Right renal cortex interstitium (tissue), 3 donors: Measurements from ENCODE around the gene KRTAP9-6. TPM values are rescaled to one million over a fixed set of nuclear protein-coding genes. Genes with fewer than 3 reads are reported as not detected.
"Not testable (repeated sequence)": the region's sequence is repeated elsewhere in the genome, so short reads cannot be mapped to it uniquely, and the experiment has no call there.

ENCODE experiments used
- DNase-seq, 3 donors: peaks; one replicate each; pipeline ENCODE4 v3.0.0-alpha.2; 2013; ENCODE audit warnings: low read depth in 3 of 3, low spot score in 2 of 3
- polyA plus RNA-seq, 3 donors: library from polyadenylated mRNA; unstranded; fragments of 120-200 nt; gene quantifications; one replicate each; pipeline ENCODE4 v1.2.1, GENCODE V29; 2013; ENCODE audit not compliant: insufficient read length in 3 of 3

Gene KRTAP9-6
- polyA plus RNA-seq, 3 donors: 0.10 to 0.14 (median 0.11) TPM

DNA sequence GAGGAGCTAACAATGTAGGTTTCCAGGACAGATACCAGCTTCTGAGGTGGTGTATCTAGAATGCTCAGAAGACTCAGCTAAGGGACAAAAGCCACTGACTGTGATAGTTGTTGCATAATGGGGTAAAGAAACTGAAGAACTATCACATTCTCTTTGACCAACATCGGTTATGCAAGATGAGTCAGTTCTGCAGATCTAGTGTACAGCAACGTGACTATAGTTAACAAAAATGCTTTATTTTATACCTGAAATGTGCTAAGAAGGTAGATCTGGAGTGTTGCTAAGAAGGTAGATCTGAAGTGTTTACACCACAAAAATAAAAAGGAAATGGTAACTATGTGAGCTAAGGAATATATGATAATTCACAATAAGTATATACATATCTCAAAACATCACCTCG, 2.5 kb downstream of the KRTAP9-6 start:
- DNase-seq: no peak

DNA sequence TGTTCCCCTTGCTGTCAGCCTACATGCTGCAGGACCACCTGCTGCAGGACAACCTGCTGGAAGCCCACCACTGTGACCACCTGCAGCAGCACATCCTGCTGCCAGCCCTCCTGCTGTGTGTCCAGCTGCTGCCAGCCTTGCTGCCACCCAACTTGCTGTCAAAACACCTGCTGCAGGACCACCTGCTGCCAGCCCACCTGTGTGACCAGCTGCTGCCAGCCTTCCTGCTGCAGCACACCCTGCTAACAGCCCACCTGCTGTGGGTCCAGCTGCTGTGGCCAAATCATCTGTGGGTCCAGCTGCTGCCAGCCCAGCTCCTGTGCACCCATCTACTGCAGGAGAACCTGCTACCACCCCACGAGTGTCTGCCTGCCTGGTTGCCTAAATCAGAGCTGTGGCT, 6.1 kb downstream of the KRTAP9-6 start:
- not testable (repeated sequence) for DNase-seq

DNA sequence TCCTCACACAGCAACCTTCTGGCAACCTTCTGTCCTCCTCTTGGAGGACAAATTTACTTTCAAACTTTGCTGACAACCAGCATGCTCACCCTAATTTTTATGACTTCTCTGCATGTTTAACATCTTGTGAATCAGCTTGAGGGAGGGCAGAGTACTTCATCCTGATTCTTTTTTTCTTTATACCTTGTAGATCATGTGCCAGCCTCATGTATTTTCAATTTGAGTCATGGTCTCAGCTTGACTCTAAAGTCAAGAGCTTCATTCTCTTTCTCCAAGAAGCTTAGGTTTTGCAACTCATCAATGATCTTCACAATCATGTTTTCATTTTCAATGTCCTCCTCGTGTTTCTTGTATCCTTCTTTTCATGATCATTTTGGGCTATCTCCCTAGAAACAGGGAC, 6.7 kb downstream of the KRTAP9-6 start:
- no peak for DNase-seq

DNA sequence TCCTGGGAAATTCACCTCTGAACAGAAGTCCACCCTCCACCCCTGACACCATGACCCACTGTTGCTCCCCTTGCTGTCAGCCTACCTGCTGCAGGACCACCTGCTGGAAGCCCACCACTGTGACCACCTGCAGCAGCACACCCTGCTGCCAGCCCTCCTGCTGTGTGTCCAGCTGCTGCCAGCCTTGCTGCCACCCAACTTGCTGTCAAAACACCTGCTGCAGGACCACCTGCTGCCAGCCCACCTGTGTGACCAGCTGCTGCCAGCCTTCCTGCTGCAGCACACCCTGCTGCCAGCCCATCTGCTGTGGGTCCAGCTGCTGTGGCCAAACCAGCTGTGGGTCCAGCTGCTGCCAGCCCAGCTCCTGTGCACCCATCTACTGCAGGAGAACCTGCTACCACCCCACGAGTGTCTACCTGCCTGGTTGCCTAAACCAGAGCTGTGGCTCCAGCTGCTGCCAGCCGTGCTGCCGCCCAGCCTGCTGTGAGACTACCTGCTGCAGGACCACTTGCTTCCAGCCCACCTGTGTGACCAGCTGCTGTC, 10.5 kb downstream of the KRTAP9-6 start, which contains the start of gene KRTAP9-7:
TSS of gene KRTAP9-7 (plus strand) at position 51 of the 543 bp plus-strand sequence. CDS start at position 51, 0 bp downstream.
- DNase-seq: not testable (repeated sequence)

DNA sequence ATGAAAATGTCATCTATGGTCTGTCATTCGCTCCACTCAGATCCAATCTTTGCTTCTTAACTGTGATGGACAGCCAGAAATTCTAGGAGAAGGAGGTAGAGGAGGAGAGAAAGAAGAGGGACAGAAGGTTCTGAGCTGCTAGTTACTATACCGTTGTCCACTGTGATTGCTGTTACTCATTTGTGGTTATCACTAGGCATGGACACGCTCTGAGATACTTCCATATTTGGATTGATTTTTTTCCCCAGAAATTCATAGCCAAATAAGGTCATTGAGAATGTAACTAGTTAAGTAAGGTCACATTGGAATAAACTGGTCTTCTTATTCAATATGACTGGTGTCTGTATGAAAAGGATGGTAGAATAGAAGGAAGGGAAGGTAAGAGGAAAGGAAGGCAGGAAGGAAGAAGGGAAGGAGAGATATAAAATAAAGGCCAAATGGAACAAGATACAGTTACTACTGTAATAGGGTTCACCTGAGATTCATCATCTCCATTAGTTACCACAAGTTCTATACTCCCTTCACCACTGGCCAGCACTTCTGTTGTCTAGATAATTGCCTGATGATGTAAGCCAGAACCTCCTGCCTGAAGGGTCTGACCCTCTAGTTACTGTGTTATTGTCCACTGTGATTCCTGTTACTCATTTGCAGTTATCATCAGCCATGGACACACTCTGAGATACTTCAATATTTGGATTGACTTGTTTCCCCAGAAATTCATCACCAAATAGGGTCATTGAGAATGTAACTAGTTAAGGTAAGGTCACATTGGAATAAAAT, 13.2 kb downstream of the KRTAP9-6 start:
- DNase-seq: no peak

DNA sequence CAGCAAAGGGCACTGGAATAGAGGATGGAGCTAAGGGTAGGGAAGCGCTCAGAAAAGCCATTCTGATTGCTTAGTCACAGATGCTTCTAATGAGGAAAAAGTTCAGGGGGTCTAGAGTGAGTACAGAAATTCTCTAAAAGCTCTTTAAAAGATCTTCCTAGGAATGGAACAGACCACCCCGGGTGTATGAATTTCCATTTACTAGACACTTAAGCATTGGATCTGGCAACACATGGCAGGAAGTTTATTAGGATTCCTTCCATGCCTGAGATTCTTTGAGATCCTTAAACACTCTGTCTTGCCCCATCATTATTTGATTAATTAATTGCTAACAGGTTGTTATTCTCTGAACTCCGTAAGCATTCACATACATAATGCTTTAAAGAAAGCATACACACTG, 18.9 kb downstream of the KRTAP9-6 start:
- no peak for DNase-seq

DNA sequence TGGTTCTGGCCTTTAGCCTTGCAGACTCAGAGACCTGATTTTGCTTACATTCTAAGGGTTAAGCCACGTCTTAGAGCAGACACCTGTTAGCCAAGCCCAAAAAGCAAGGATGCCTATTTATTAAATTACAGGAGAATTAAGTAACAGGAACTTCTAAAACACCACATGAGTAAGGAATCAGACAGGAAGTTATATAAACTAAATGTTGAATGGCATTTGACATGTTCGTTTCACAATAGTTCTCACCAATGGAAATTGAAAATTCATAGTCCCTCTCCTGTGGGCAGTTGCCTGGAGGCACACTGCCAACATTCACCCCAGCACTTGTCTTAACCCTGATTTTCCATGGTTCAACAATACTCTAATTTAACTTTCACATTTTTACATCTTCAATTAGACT, 19.4 kb downstream of the KRTAP9-6 start:
- no peak for DNase-seq

DNA sequence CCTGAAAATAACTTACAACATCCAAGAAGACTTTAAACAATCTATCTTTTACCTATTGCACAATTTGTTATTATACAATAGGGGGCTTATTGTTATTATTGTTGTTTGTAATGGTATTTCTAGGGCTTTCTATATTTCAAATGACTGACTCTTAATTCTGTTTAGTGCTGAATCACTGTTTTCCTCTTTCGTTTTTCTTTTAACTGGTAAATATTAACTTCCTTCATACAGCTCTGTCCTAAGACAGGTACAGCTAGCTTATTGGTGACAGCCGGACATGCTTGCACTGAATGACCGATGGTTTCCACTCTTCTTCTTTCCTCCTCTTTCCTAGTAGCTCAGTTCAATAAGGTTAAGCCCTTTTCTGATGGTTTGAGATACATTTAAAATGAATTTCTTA, 21.9 kb downstream of the KRTAP9-6 start:
- no peak for DNase-seq

DNA sequence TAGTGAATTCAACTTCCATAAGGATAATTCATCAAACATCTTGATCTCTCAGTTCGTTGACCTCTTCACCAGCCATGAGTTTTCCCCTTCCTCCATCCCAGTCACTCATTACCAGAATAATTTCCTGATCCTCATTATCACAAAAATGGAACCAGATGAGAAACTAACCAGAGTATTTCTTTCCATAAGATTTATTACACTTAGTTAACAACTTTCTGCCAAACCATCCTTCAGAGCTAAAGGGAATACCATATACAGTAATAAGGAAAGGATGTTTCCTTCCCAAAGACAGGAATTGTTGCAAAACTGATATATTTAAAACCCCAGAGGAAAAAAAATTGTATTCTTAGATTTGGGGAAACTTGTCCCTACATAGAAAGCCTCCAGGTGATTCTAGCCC, 28.8 kb downstream of the KRTAP9-6 start:
- no peak for DNase-seq

DNA sequence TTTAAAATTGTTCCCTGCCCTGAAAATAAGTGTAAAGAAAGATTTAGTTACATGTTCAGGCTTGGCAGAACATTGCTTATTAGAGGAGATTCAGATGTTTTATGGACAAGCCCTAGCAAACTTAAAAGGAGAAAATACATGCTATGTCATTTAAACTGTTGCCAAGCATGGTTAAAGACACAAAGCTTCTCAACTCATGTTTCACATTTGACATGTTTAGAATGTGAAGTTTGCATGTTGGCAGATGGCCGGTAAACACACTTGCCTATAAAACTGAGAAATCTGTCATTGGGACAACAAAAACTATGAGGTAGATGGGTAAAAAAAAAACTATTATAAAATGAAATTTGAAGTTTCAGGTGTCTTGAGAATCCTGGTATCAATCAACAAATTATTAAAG, 31.7 kb downstream of the KRTAP9-6 start:
- DNase-seq: no peak

DNA sequence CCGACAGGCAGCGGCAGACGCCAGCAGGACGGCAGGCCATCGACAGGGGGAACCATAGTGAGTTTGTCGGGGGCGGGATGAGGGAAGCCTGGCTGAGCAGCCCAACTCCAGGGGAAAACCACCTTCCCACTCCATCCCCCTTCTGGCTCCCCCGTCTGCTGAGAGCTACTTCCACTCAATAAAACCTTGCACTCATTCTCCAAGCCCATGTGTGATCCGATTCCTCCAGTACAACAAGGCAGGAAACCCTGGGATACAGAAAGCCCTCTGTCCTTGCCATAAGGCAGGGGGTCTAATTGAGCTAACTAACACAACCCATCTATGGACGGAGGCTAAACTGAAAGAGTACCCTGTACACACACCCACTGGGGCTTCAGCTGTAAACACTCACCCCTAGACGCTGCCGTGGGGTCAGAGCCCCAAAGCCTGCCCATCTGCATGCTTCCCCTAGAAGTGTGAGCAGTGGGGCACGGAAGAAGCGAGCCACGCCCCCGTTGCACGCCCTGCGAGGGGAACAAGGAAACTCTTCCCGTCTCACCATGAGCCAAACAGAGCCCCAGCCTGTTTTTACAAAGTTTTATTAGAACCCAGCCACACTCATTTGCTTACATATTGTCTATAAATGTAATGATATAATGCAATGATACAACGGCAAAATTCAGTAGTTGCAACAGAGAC, 33.4 kb downstream of the KRTAP9-6 start:
- no peak for DNase-seq

DNA sequence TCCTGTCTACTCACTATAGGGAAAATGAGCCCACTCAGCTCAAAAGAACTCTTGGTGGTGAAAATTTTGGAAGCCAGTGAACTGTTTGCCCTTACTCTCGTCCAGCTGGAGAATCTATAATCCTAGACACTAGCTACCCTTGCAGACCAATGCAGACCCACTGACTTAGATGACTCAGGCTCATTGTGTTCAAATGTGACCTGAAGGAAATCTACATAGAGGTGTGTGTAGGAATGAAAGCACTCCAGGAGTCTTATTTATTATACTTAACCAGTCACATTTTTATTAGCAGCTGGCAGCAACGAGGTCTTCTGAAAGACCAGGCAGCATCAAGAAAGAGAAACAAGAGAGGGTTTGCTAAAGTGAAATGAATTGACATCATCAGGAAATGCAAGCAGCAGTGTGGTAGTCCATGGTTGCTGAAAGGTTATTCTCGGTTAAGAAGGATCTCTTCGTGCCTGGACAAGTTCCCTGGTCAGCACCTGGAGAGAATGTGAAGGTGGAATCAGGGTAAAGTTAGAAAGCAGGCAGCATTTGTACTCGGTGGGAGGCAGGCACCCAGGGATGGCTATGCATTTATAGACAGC, 36.1 kb downstream of the KRTAP9-6 start:
- no peak for DNase-seq

DNA sequence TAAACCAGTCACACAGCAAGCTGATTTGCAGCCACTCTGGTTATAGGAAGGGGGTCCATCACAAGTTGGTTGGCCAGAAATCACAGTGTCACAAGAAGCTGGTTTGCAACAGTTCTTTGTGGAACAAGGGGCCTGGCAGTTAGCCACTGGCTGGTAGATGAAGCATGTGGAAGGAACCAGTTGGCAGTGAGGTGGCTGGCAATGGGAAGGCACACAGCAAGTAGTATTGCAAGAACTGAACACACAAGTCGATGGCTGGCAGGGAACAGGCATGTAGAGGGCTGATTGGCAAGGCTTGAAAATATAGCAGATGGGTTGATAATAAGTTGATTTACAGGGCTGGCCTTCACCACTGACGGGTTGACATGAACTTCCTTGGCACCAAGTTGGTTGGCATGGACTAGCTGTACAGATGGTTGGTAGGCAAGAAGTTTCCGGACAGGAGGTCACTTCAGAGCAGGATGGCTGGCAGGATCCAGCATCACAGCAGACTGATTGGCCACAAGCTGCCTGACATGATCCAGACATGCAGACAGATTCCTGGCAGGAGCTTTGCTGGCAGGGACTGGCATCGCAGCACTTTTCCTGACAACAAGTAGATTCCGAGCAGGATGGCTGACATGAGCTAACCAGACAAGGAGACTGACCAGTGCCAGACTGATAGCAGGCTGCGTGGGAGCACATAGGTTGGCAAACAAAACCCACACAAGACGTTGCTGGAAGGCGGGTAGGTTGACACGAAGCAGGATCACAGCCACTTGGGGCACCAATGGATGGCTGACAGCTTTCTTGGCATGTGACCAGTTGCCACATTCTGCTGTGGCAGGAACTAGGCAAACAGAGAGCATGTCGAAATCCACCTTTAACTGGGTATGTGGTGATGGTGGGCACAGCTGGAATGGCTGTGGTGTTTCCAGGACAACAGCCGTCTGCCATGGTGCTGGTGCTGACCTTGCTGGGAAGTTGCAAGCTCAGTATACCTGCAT, 37.0 kb downstream of the KRTAP9-6 start, which contains the start of gene KRTAP29-1:
TSS of gene KRTAP29-1 (minus strand) at position 936 of the 986 bp plus-strand sequence. CDS start at position 936, 0 bp downstream.
- DNase-seq: no peak

DNA sequence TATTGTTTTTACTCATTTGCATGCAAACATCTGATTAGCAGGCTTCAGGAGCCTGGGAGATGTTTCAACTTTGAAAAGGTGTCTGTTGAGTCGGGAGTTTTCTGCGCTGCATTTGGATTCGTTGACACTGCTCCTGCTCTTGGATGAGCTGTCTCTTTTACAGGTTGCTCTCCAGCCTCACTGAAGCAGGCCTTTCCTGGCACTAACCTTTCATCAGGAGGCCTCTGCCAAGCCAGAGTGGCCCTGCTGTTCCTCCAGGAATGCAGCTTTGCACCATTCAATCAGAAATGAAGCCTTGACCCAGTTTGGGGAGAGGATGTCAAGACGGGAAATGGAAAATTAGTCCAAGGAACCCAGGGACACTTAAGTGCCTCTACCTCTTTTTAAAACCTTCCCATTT, 37.8 kb downstream of the KRTAP9-6 start:
- DNase-seq: no peak

DNA sequence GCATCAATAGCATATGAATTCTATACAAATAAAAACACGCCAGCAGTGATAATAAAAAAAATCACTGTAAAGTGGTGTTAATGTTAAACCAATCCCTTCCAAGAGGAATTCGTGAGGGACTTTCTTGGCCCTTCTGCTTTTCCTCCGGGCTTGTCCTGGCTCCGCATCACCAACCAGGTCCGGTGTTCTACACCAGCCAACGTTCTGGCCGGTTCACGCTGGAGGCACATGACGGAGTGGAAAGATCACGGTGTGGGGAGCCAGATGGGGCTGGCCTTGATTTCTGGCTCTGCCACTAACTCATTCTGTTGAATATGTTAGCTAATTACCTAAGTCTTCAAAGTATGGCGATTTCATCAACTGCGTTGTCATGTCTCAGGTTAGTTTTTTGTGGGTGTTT, 38.9 kb downstream of the KRTAP9-6 start:
- DNase-seq: no peak

DNA sequence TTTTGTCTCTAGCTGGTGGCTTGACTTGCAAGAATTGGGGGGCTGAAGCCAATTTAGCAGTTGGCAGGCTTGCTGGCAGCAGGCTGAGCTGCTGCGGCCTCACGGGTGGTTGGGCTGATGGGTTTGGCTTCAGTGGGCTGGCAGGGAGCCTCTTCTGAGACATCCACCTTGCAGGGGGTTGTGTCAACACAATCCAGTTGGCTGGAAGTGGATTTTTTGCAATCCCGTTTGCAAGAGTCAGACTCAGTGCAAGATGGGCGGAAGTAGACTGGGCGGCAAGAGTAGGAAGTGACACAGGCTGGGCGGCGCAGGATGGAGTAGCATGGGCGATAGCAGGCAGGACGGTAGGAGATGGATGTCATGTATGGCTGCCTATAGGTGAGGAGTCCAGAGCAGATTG, 42.5 kb downstream of the KRTAP9-6 start:
- DNase-seq: no peak

DNA sequence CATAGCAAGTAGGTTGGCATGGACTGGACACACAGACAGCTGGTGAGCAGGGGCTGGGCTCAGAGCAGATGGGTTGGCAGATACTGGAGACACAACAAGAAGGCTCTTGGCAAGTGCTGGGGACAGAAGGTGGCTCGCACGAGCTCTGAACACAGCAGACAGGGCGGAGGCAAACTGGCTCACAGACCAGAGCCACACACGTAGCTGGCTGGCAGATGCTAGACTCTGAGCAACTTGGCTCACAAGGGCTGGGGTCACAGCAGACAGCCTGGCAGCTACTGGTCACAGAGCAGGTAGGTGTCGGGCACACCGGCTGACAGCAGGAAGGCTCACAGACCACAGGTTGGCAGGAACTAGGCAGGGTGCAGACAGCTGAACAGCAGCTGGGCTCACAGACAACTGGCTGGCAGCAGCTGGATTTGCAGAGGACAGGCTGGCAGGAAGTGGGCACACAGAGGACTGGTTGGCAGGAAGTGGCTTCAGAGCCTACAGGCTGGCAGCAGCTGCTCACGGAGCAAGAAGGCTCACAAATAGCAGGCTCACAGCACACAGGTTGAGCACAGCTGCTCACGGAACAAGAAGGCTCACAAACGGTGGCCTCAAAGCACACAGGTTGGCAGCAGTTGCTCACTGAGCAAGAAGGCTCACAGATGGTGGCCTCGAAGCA, 43.2 kb downstream of the KRTAP9-6 start:
- no peak for DNase-seq

DNA sequence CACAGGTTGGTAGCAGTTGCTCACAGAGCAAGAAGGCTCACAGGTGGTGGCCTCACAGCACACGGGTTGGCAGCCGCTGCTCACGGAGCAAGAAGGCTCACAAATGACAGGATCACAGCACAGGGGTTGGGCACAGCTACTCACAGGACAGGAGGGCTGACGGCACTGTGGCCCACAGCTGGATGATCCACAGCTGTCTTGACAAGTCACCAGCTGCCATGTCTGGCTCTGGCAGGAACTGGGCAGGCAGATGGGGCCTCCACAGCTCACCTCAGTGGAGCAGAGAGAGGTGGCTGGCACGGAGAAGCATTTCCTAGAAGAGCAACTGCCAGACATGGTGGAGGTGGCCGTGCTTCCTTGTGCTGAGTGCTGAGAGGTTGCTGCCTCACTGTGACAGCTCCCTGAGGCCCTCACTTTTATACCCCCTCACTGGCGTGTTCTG, 43.8 kb downstream of the KRTAP9-6 start, which contains the start of gene KRTAP16-1:
TSS of gene KRTAP16-1 (minus strand) at position 392 of the 442 bp plus-strand sequence. CDS start at position 336, 56 bp downstream.
- DNase-seq: no peak

DNA sequence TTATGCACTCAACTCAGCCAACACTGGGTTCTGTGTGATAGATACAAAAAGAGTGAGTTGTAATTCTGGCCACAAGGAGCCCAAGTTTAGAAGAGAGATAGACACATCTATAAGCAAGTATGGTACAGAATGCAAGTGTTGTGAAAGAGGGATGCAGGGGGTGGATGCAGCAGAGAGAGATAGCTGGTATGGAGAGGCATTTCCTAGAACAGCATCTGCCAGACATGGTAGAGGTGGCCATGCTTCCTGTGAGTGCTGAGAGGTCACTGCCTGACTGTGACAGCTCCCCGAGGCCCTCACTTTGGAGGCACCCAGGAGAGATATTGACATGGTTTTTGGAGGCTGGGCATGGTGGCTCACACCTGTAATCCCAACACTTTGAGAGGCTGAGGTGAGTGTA, 45.9 kb downstream of the KRTAP9-6 start:
- DNase-seq: no peak
